ENCODE results near the gene ARG2.
A peak's percentile ranks its signal among the peaks of the same experiment; 100 is the strongest.

Gene ARG2

DNA sequence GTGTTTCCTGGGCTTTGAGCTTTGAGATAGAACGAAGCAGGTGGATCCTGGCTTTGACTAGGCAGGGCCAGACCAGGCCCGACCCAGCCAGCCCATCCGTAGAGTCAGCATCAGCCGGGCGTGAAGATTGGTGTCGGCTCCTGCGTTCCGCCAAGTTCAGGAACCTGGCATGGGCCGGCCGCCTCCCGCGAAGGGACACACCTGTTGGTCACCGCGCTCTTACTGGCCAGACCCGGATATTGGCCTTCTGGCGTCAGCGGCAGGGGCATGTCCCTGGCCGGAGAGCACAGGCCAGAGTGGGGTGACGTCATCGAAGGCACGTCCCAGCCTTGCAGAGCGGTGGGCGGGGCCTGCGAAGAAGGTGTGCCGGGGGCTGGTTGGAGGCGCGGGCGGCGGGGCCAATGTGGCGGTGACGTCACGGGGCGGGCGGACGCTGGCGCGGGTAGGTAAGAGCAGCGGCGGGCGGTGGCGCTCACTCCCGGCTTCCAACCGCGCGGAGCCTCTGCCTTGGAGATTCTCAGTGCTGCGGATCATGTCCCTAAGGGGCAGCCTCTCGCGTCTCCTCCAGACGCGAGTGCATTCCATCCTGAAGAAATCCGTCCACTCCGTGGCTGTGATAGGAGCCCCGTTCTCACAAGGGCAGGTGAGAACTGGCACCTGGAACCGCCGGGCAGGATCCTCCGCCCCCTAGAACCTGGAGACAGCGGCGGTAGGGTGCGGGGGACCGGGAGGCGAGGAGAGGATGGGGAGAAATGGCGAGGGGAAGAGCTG is at the start of gene ARG2:
Gene ARG2 (plus strand): TSS at position 475 of the 771 bp plus-strand sequence. CDS start 58 bp downstream, at position 533.
- intact Hi-C loops (cut with DNase I) = loop anchor here (2.0 to 10.0 kb wide), 2 partner anchors 47 to 85 kb away; partner anchors contain the start of gene RDH12
- peak; percentile 86 to 99 (median 94) for DNase-seq

DNA sequence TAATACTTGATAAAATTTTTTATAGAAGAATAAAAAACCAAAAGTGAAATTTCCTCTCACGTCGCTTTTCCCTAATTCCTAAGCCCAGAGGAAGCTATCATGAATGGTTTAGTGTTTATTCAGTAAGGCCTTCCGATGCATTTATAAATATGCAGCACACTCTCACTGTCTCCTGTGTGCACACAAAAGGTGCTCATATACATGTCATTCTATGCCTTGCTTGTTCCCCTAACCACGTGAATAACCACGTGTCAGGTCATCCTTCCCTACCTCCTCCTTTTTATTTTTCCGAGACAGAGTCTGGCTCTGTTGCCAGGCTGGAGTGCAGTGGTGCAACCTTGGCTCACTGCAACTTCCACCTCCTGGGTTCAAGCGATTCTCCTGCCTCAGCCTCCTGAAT is 49.3 kb upstream of the ARG2 start:
- DNase-seq = peak in 1 of 10 donors; percentile 36
- intact Hi-C loops (cut with DNase I) = loop anchor here (1.0 to 2.0 kb wide), 2 partner anchors 44 to 143 kb away; no protein-coding TSS in a partner anchor

DNA sequence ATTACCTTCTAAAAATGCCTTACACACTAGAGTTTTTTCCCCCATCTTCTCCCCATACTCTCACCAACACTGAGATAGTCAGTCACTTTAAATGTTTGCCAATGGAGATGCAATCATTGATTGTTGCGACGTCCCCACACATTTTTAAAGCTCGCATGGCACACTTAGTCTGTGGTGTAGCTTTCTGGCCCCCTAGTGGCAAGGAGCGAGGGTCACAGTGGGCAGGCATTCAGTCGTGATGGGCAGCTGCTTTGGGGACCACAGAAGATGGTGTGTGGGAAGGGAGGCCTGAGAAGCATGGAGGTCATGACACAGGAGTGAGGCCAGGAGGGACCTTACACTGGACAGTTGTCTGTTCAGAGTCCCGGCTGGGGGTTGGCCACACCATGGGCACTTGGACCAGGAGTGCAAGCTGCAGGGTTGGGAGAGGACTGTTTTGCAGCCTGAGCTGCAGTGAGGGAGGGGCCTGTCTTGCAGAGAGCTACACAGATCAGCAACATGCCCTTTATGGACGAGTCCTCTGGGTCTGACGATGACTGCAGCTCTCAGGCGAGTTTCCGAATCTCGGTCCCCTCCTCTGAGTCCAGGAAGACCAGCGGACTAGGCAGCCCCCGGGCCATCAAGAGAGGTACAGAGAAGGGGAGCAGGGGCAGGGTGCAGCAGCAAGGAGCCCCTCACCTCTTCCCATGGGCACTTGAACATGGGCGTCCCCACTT is 48.3 kb upstream of the ARG2 start:
- intact Hi-C loops (cut with DNase I) = loop anchor here (2.0 kb wide), 1 partner anchor 45 kb away; no protein-coding TSS in a partner anchor
- DNase-seq = peak in 9 of 10 donors; percentile 52 to 95 (median 76)

DNA sequence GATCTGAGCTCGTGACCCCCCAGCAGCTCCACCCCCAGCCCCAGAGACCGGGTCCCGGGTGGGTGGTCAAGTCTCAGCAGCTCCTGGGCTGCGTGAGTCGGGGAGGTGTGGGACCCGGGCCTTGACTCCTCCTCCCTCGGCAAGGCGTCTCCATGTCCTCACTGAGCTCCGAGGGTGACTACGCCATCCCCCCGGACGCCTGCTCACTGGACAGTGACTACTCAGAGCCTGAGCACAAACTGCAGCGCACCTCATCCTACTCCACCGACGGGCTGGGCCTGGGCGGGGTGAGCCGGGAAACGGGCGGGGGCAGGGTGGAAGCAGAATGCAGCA is 47.8 kb upstream of the ARG2 start:
- peak in 2 of 10 donors; percentile 84 to 86 for DNase-seq
- intact Hi-C loops (cut with DNase I) = loop anchor here (2.0 kb wide), 1 partner anchor 45 kb away; no protein-coding TSS in a partner anchor

- DNase-seq = peak in 1 of 10 donors; percentile 52
- intact Hi-C loops (cut with DNase I) = no loop called here
These were observed 47.1 kb upstream of the ARG2 start for GRCh38 chr14:67572608-67573007.

DNA sequence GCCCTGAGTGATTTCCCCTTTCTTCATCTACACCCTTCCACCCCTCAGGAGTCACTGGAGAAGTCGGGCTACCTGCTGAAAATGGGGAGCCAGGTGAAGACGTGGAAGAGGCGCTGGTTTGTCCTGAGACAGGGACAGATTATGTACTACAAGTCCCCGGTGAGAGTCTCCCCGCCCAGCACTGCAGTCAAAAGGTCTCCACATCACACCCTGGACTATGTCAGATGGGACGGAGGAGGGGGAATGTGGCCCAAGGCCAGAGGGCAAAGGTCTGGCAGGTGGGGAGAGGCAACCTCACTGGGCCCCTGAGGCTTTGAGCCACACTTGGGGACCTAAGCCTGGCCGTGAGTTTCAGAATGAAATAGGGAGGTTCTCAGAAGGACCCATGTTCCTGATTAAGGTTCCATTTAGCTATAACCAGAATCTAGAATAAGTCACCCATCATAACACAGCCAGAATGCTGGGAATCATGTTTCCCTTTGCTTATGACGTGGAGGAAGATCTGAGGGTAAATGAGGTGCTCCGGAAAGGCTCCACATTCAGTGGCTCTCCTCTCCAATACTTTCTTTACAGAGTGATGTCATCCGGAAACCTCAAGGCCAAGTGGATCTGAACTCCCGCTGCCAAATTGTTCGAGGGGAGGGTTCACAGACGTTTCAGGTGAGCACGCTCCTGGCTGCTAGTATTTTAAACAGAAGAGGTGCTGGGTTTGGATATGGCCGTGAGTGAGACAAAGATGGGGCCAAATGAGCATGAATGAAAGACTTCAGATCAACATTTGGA is 46.3 kb upstream of the ARG2 start:
- intact Hi-C loops (cut with DNase I) = no loop called here
- DNase-seq = peak in 1 of 10 donors; percentile 67

DNA sequence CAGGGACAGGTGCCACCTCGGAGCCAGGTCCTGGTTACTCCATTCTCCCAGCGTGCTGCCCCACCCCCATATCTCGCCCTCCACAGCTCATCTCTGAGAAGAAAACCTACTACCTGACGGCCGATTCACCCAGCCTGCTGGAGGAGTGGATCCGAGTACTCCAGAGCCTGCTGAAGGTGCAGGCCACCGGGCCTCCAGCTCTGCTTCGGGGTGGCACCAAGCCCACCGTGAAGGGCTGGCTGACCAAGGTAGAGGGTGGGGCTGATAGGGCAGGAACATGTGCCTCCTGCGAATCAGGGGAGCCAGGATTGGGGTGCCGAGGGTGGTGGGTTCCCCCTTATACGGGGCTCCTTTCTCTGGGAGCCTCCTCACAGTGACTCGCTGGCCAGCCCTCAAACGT is 45.6 kb upstream of the ARG2 start:
- DNase-seq = peak in 1 of 10 donors; percentile 68
- intact Hi-C loops (cut with DNase I) = no loop called here

- DNase-seq = peak in 1 of 10 donors; percentile 26
- intact Hi-C loops (cut with DNase I) = no loop called here
These were observed 44.9 kb upstream of the ARG2 start for GRCh38 chr14:67574806-67575205.

GRCh38 chr14:67575684-67576083 is 44.0 kb upstream of the ARG2 start:
- peak in 1 of 10 donors; percentile 82 for DNase-seq
- intact Hi-C loops (cut with DNase I) = no loop called here

DNA sequence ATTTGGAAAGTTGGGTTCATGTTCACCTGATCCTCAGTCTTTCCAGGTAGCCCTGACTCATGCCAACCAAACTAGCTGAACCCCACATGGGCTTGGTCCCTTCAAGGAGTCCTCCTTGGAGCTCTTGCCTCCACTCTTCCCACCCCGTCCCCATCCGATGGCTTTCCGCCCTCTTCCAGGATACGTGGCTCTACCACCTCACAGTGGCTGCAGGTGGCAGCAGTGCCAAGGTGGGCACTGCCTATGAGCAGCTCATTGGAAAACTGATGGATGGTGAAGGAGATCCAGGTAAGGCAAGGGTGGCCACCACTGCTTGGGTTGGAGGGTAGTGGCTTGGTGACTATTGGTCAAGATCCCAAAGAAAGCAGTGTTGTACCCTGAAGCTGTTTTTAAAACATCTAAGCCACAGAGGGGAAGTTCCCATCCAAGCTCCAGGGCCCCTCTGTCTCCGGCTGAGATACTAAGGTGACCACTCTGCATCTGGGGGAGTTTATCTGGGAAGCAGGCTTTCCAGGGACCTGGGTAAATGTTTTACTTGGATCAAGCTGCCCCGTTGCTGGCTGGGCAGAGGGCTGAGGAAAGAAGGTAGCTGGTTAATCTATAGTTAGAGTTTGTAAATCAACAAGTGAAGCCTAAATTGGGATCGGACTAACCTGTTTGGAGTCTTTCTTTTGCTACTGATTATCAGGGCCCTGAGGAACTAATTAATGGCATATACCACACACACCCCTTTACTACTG is 43.3 kb upstream of the ARG2 start:
- DNase-seq = peak in 1 of 10 donors; percentile 72
- intact Hi-C loops (cut with DNase I) = no loop called here

- peak in 1 of 10 donors; percentile 68 for DNase-seq
- intact Hi-C loops (cut with DNase I) = no loop called here
These were observed 42.4 kb upstream of the ARG2 start for GRCh38 chr14:67577181-67577808.

GRCh38 chr14:67577909-67578749 is 41.6 kb upstream of the ARG2 start:
- DNase-seq = peak in 2 of 10 donors; percentile 66 to 83
- intact Hi-C loops (cut with DNase I) = no loop called here

GRCh38 chr14:67579040-67579439 is 40.7 kb upstream of the ARG2 start:
- intact Hi-C loops (cut with DNase I) = no loop called here
- DNase-seq = peak in 2 of 10 donors; percentile 49 to 67

- intact Hi-C loops (cut with DNase I) = no loop called here
- DNase-seq = peak in 1 of 10 donors; percentile 20
These were observed 40.1 kb upstream of the ARG2 start for GRCh38 chr14:67579636-67580035.

GRCh38 chr14:67580336-67581171 is 39.2 kb upstream of the ARG2 start:
- intact Hi-C loops (cut with DNase I) = no loop called here

GRCh38 chr14:67581643-67582042 is 38.1 kb upstream of the ARG2 start:
- intact Hi-C loops (cut with DNase I) = no loop called here
- no peak for DNase-seq

More at GRCh38 chr14:67580336-67581171, 39.2 kb upstream of the ARG2 start:
- DNase-seq = peak in 1 of 10 donors; percentile 82

- DNase-seq = peak in 1 of 10 donors; percentile 53
- intact Hi-C loops (cut with DNase I) = no loop called here
These were observed 37.7 kb upstream of the ARG2 start for GRCh38 chr14:67582061-67582460.

Measured in posterior cingulate gyrus (tissue), 11 donors.